Suprapubic skin (tissue), 4 donors: ENCODE measurements around the gene NUP43. TPM values are rescaled to one million over a fixed set of nuclear protein-coding genes. Genes with fewer than 3 reads are reported as not detected.

Experiments used
- DNase-seq, 2 donors: peaks; one replicate each; pipeline ENCODE4 v3.0.0-alpha.2; 2019; ENCODE audit warnings: low spot score in 2 of 2
- H3K27ac ChIP-seq: fragments of 200-600 bp; sonication (generic); one replicate; pipeline ENCODE4 v1.5.1; 2019
- H3K27me3 ChIP-seq: fragments of 200-600 bp; sonication (generic); one replicate; pipeline ENCODE4 v1.5.1; 2019
- H3K36me3 ChIP-seq: fragments of 200-600 bp; sonication (generic); one replicate; pipeline ENCODE4 v1.5.1; 2019
- H3K4me1 ChIP-seq: fragments of 200-600 bp; sonication (generic); one replicate; pipeline ENCODE4 v1.5.1; 2019
- H3K4me3 ChIP-seq: fragments of 200-600 bp; sonication (generic); one replicate; pipeline ENCODE4 v1.5.1; 2019; ENCODE audit warnings: mild to moderate bottlenecking
- H3K9me3 ChIP-seq: fragments of 200-600 bp; sonication (generic); one replicate; pipeline ENCODE4 v1.5.1; 2019
- CTCF ChIP-seq, 2 donors: fragments of 200-600 bp in 1 of 2; fragments of 450-650 bp in 1 of 2; sonication (generic) in 1 of 2; IDR thresholded peaks; one replicate each; pipeline ENCODE4 v1.5.1; 2016 to 2019; ENCODE audit warnings: antibody characterized with exemption in 2 of 2, mild to moderate bottlenecking in 1 of 2, moderate library complexity in 1 of 2
- EP300 ChIP-seq: sonication (generic); formaldehyde crosslinking; IDR thresholded peaks from one replicate; pipeline ENCODE4 v1.6.1; 2017; ENCODE audit warnings: antibody characterized with exemption
- POLR2A ChIP-seq, 2 donors: fragments of 450-650 bp; IDR thresholded peaks; one replicate each; pipeline ENCODE4 v1.6.1; 2017; ENCODE audit warnings: antibody characterized with exemption in 2 of 2, mild to moderate bottlenecking in 2 of 2, moderate library complexity in 2 of 2
- POLR2AphosphoS5 ChIP-seq, 3 donors: sonication (generic); formaldehyde crosslinking; IDR thresholded peaks; one replicate each; pipeline ENCODE4 v1.6.1; 2017; ENCODE audit warnings: antibody characterized with exemption in 3 of 3
- WGBS: methylation state at CpG from one replicate; pipeline ENCODE4 v1.1.5; 2018; 5-methylcytosine and 5-hydroxymethylcytosine counted together
- total RNA-seq, 4 donors: library from RNA; depleted of rRNA; stranded (reverse); fragments of >200 nt; gene quantifications; one replicate each; pipeline ENCODE4 v1.1.0, GENCODE V29; 2016

The NUP43 gene
- total RNA-seq, 4 donors from 2014 or later = 21.0 to 31.3 (median 22.3) TPM

DNA sequence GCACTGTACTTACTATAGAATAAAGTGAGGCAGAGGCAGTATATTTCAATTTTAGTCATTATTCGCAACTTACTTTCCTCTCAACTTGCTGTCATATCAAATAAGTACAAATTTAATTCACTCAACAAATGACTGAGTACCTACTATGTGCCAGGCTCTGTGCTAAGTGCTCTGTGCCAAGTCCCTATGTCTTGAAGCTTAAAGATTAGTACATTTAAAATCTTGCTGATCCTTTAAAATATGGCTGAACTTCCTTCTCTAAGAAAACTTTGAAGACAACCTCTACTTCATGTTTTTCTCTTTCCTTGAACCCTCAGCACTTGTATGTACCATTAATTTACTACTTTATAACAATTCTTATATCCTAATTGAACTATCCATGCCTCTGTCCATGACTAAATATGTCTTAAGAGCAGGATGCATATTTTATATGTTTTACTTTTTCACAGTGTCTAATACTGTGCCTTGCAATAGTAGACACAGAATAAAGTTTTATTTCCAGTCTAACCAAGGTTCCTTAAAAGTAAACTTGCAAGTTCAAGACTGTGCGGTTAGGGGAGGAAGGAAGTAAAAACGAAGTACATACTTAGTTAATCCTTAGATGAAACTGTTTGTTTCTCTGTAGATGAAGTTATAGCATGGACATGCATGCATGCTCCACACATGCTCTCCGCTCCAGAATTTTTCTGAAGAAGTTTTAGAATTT lies 18.4 kb downstream of the NUP43 start:
- H3K4me3 ChIP-seq = no peak overlapping the region
- H3K27ac ChIP-seq = no peak overlapping the region
- H3K4me1 ChIP-seq = peaks cover 2% of the 10 kb centered on the region
- TF ChIP-seq CTCF (IDR thresholded peaks at IDR 0.05) (no peak), POLR2AphosphoS5 (IDR thresholded peaks at IDR 0.05) (no peak), EP300 (no peak), POLR2A (IDR thresholded peaks at IDR 0.05) (no peak)
- no peak for DNase-seq
- peaks cover 65% of the 10 kb centered on the region for H3K36me3 ChIP-seq
- WGBS = 84% methylated on average over 4 of the region's 4 CpGs
- H3K27me3 ChIP-seq = no peaks in the 10 kb centered on the region
- H3K9me3 ChIP-seq = no peaks in the 10 kb centered on the region

- Histone ChIP-seq H3K4me3 (no peak overlapping the region), H3K27me3 (no peaks in the 10 kb centered on the region), H3K9me3 (no peaks in the 10 kb centered on the region), H3K4me1 (peaks cover 2% of the 10 kb centered on the region), H3K27ac (no peak overlapping the region), H3K36me3 (peaks cover 47% of the 10 kb centered on the region)
- TF ChIP-seq POLR2AphosphoS5 (IDR thresholded peaks at IDR 0.05) (no peak), EP300 (no peak)
- WGBS = 94% methylated on average over 3 of the region's 3 CpGs
- no peak for DNase-seq
Measured at GRCh38 chr6:149725785-149726184, 20.5 kb downstream of the NUP43 start.

GRCh38 chr6:149723771-149724417 lies 22.4 kb downstream of the NUP43 start:
- 52% methylated on average over 10 of the region's 10 CpGs for WGBS

GRCh38 chr6:149723262-149723661 lies 23.1 kb downstream of the NUP43 start:
- no peak for TF ChIP-seq EP300
- no peak for TF ChIP-seq POLR2A (IDR thresholded peaks at IDR 0.05)
- no peak for TF ChIP-seq POLR2AphosphoS5 (IDR thresholded peaks at IDR 0.05)
- TF ChIP-seq CTCF (IDR thresholded peaks at IDR 0.05) = no peak
- H3K9me3 ChIP-seq = no peaks in the 10 kb centered on the region
- WGBS = 94% methylated on average over 4 of the region's 4 CpGs

More at GRCh38 chr6:149723771-149724417, 22.4 kb downstream of the NUP43 start:
- TF ChIP-seq CTCF (IDR thresholded peaks at IDR 0.05) (peak; percentile 69 to 77), POLR2A (IDR thresholded peaks at IDR 0.05) (no peak)
- H3K27me3 ChIP-seq = no peaks in the 10 kb centered on the region
- no peak overlapping the region for H3K4me3 ChIP-seq
- peaks cover 3% of the 10 kb centered on the region for H3K4me1 ChIP-seq
- no peak for DNase-seq
- H3K27ac ChIP-seq = peak overlapping the region; percentile 3
- no peaks in the 10 kb centered on the region for H3K9me3 ChIP-seq
- peaks cover 28% of the 10 kb centered on the region for H3K36me3 ChIP-seq

GRCh38 chr6:149719531-149719930 lies 26.8 kb downstream of the NUP43 start:
- Histone ChIP-seq H3K4me1 (peaks cover 31% of the 10 kb centered on the region), H3K27me3 (no peaks in the 10 kb centered on the region), H3K36me3 (no peaks in the 10 kb centered on the region), H3K27ac (no peak overlapping the region), H3K4me3 (no peak overlapping the region), H3K9me3 (no peaks in the 10 kb centered on the region)
- no peak for DNase-seq
- TF ChIP-seq CTCF (IDR thresholded peaks at IDR 0.05) = no peak
- no peak for TF ChIP-seq POLR2A (IDR thresholded peaks at IDR 0.05)
- no peak for TF ChIP-seq EP300
- no peak for TF ChIP-seq POLR2AphosphoS5 (IDR thresholded peaks at IDR 0.05)
- WGBS = 97% methylated on average over 3 of the region's 3 CpGs

More at GRCh38 chr6:149723262-149723661, 23.1 kb downstream of the NUP43 start:
- peaks cover 22% of the 10 kb centered on the region for H3K36me3 ChIP-seq
- no peaks in the 10 kb centered on the region for H3K27me3 ChIP-seq
- H3K4me3 ChIP-seq = no peak overlapping the region
- peak overlapping the region; percentile 3 for H3K27ac ChIP-seq
- H3K4me1 ChIP-seq = peaks cover 8% of the 10 kb centered on the region
- no peak for DNase-seq
